ENCODE results near the gene FANCE. TPM values are rescaled to one million over a fixed set of nuclear protein-coding genes. Genes with fewer than 3 reads are reported as not detected.

The FANCE gene
- total RNA-seq, 1 donor: 16.6 TPM

- peak overlapping the region; percentile 22 for H3K4me3 ChIP-seq (ENCODE audit: insufficient read depth, low read length)
Observed at GRCh38 chr6:35494161-35494563, 42.0 kb downstream of the FANCE start.

GRCh38 chr6:35495258-35496035 lies 43.3 kb downstream of the FANCE start:
- Histone ChIP-seq H2AFZ (ENCODE audit: low read length) (peak overlapping the region; percentile 59), H3K36me3 (ENCODE audit: insufficient read depth, low read length) (no peaks in the 10 kb centered on the region), H4K20me1 (ENCODE audit: insufficient read depth, low read length) (peaks cover 32% of the 10 kb centered on the region), H3K9me3 (ENCODE audit: low read depth, low read length) (no peaks in the 10 kb centered on the region), H3K27ac (ENCODE audit: low read depth, low read length) (peak overlapping the region; percentile 60), H3K4me1 (ENCODE audit: insufficient read depth, low read length) (peaks cover 24% of the 10 kb centered on the region), H3K79me2 (ENCODE audit: insufficient read depth, low read length) (peaks cover 59% of the 10 kb centered on the region), H3K27me3 (ENCODE audit: insufficient read depth, low read length) (no peaks in the 10 kb centered on the region), H3K4me3 (ENCODE audit: insufficient read depth, low read length) (peak overlapping the region; percentile 79), H3K4me2 (ENCODE audit: insufficient read depth, low read length) (peak overlapping the region; percentile 88)
- DNase-seq (ENCODE audit: insufficient read length, low spot score, missing footprints): peak; percentile 90
- no peak for TF ChIP-seq CTCF (IDR thresholded peaks at IDR 0.05; ENCODE audit: extremely low read depth, low read depth, low read length)

More at GRCh38 chr6:35494161-35494563, 42.0 kb downstream of the FANCE start:
- H3K4me2 ChIP-seq (ENCODE audit: insufficient read depth, low read length): peak overlapping the region; percentile 44
- H3K4me1 ChIP-seq (ENCODE audit: insufficient read depth, low read length): peaks cover 32% of the 10 kb centered on the region
- H3K9me3 ChIP-seq (ENCODE audit: low read depth, low read length): no peaks in the 10 kb centered on the region
- H2AFZ ChIP-seq (ENCODE audit: low read length): no peak overlapping the region
- no peaks in the 10 kb centered on the region for H3K36me3 ChIP-seq (ENCODE audit: insufficient read depth, low read length)
- peaks cover 70% of the 10 kb centered on the region for H3K79me2 ChIP-seq (ENCODE audit: insufficient read depth, low read length)
- no peaks in the 10 kb centered on the region for H3K27me3 ChIP-seq (ENCODE audit: insufficient read depth, low read length)
- peaks cover 32% of the 10 kb centered on the region for H4K20me1 ChIP-seq (ENCODE audit: insufficient read depth, low read length)
- H3K27ac ChIP-seq (ENCODE audit: low read depth, low read length): peak overlapping the region; percentile 51
- TF ChIP-seq CTCF (IDR thresholded peaks at IDR 0.05; ENCODE audit: extremely low read depth, low read depth, low read length): no peak
- peak; percentile 87 for DNase-seq (ENCODE audit: insufficient read length, low spot score, missing footprints)

- H3K36me3 ChIP-seq (ENCODE audit: insufficient read depth, low read length): no peaks in the 10 kb centered on the region
- H3K9me3 ChIP-seq (ENCODE audit: low read depth, low read length): no peaks in the 10 kb centered on the region
- peaks cover 32% of the 10 kb centered on the region for H4K20me1 ChIP-seq (ENCODE audit: insufficient read depth, low read length)
- H3K27me3 ChIP-seq (ENCODE audit: insufficient read depth, low read length): no peaks in the 10 kb centered on the region
- peaks cover 25% of the 10 kb centered on the region for H3K4me1 ChIP-seq (ENCODE audit: insufficient read depth, low read length)
- peak overlapping the region; percentile 60 for H3K27ac ChIP-seq (ENCODE audit: low read depth, low read length)
- peak overlapping the region; percentile 59 for H2AFZ ChIP-seq (ENCODE audit: low read length)
- peaks cover 51% of the 10 kb centered on the region for H3K79me2 ChIP-seq (ENCODE audit: insufficient read depth, low read length)
- no peak for TF ChIP-seq CTCF (IDR thresholded peaks at IDR 0.05; ENCODE audit: extremely low read depth, low read depth, low read length)
- H3K4me2 ChIP-seq (ENCODE audit: insufficient read depth, low read length): peak overlapping the region; percentile 88
- H3K4me3 ChIP-seq (ENCODE audit: insufficient read depth, low read length): peak overlapping the region; percentile 79
- DNase-seq (ENCODE audit: insufficient read length, low spot score, missing footprints): peak; percentile 98
Observed at GRCh38 chr6:35496036-35496840, 44.1 kb downstream of the FANCE start.
